Heart left ventricle (tissue), 16 donors: ENCODE data around the gene PET117. TPM values are rescaled to one million over a fixed set of nuclear protein-coding genes. Genes with fewer than 3 reads are reported as not detected.

Experiments
- ATAC-seq, 4 donors: fragments of 200-7000 bp; cut with Tn5 transposase; one replicate each; pipeline ENCODE4 v1.9.1; 2020 to 2022; ENCODE audit warnings: moderate library complexity in 4 of 4, mild to moderate bottlenecking in 3 of 4, moderate number of reproducible peaks in 1 of 4
- DNase-seq, 5 donors: peaks; one replicate each; pipeline ENCODE4 v3.0.0-alpha.2; 2020
- H3K27ac ChIP-seq, 12 donors: fragments of 200-600 bp; sonication (generic) in 4 of 12; one replicate each; pipeline versions ENCODE4 v1.5.0 to v1.8.0; 2016 to 2022; ENCODE audit warnings: mild to moderate bottlenecking in 2 of 12
- H3K27me3 ChIP-seq, 9 donors: fragments of 200-600 bp; sonication (generic) in 2 of 9; one replicate each; pipeline versions ENCODE4 v1.5.1 to v1.8.0; 2016 to 2022; ENCODE audit warnings: mild to moderate bottlenecking in 3 of 9
- H3K36me3 ChIP-seq, 9 donors: fragments of 200-600 bp; sonication (generic) in 2 of 9; one replicate each; pipeline versions ENCODE4 v1.5.0 to v1.8.0; 2018 to 2022; ENCODE audit warnings: mild to moderate bottlenecking in 2 of 9
- H3K4me1 ChIP-seq, 12 donors: fragments of 200-600 bp; sonication (generic) in 4 of 12; one replicate each; pipeline versions ENCODE4 v1.5.0 to v1.8.0; 2016 to 2022; ENCODE audit warnings: mild to moderate bottlenecking in 3 of 12
- H3K4me3 ChIP-seq, 12 donors: fragments of 200-600 bp; sonication (generic) in 4 of 12; one replicate each; pipeline versions ENCODE4 v1.5.0 to v1.8.0; 2017 to 2022; ENCODE audit warnings: mild to moderate bottlenecking in 9 of 12, moderate library complexity in 4 of 12
- H3K9me3 ChIP-seq, 12 donors: fragments of 200-600 bp; sonication (generic) in 4 of 12; one replicate each; pipeline versions ENCODE4 v1.5.0 to v1.8.0; 2016 to 2022; ENCODE audit warnings: mild to moderate bottlenecking in 1 of 12
- POLR2A ChIP-seq, 2 donors: fragments of 450-650 bp; IDR thresholded peaks; one replicate each; pipeline ENCODE4 v1.6.1; 2017; ENCODE audit warnings: antibody characterized with exemption in 2 of 2, mild to moderate bottlenecking in 2 of 2, moderate library complexity in 2 of 2
- WGBS, 4 donors: extraction: QIAGEN DNeasy Blood & Tissue Kit in 2 of 4; methylation state at CpG; one replicate each; pipeline versions ENCODE4 v1.1.5 to v1.1.7; 2013 to 2018; 5-methylcytosine and 5-hydroxymethylcytosine counted together
- intact Hi-C, 10 donors: fragments of 100-400 bp; cut with DNase I; formaldehyde crosslinking; loops; one replicate each; pipeline versions ENCODE4 v1.11.1 to v1.14.2; 2022
- polyA plus RNA-seq, 2 donors: library from polyadenylated mRNA; stranded (reverse); fragments of 200-250 nt; gene quantifications; one replicate each; pipeline ENCODE4 v1.2.3, GENCODE V29; 2013
- total RNA-seq, 9 donors: library from RNA; depleted of rRNA in 2 of 9; stranded (reverse); fragments of >200 nt in 2 of 9; fragmentation: NEBNext Ultra II Directional in 3 of 9; extraction: Animal tissue kit (Norgen Biotek cat#: 25700) in 3 of 9; gene quantifications; one replicate each; pipeline versions ENCODE4 v1.1.0 to v1.2.4, GENCODE V29; 2016 to 2023
- TF ChIP-seq, protein P1 (sequence below), 12 donors: fragments of 200-600 bp; sonication (generic) in 4 of 12; IDR thresholded peaks; one replicate each; pipeline versions ENCODE4 v1.5.0 to v1.8.0; 2018 to 2022; ENCODE audit warnings: antibody characterized with exemption in 12 of 12, mild to moderate bottlenecking in 5 of 12
- donor health status: ischemic (EF 13 %, LVEDD 7.1; RV severe dilation, severe dysfunction).
- donor health status: healthy with polysubstance abuse.
- donor health status: DM: no; HTN: yes; CAD: no.
- donor health status: DM: no; HTN: no; CAD: no.
- donor health status: ischemic (EF 25% LVEDD 6.9; RV normal size, moderate dysfunction).
- donor health status: ischemic (EF 25% LVEDD 5.7; RV mildly dilated, moderate dysfunction).
- donor health status: healthy.
- donor health status: DM: yes; HTN: yes; CAD: no.
- donor health status: ischemic (EF 35%, LVEDD 5.7; RV mildly dilated, moderate dysfunction).
- donor health status: nonischemic (EF 11% LVEDD 7.7; RV severe dilation, severe dysfunction).
- donor health status: DM: yes; HTN: yes; CAD: no.
- donor health status: PGD.
- donor health status: ischemic (EF 29% LVEDD 5.4; RV normal size, mild dysfunction).
- donor health status: nonischemic (EF 23%, LVEDD 6.1; RV moderate dilation, normal function).

The PET117 gene
- total and polyA plus RNA-seq, 11 donors: 8.1 to 15.7 (median 12.6) TPM

DNA sequence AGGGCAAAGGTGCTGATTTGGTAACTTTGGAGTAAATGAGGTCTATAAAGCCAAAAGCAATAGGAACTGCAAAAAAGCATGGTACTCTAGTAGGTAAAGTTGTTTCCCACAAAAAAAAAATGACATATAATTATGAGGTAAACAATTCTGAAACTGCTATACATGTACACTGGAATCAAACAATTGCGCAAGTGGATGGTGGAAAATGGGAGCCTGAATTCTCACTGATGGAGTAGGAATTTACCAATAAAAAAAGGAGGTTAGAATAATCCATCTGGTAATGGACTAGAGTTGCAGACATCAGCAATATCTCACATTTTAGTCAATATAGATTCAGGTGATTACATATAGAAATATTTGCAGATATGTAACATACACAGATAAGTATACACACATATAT lies 5.0 kb upstream of the PET117 start:
- DNase-seq: no peak
- no peak for ATAC-seq
- H3K36me3 ChIP-seq: no peaks in the 10 kb centered on the region
- no peak overlapping the region for H3K4me3 ChIP-seq
- 98 to 100% (median 98%) methylated on average over 1 of the region's 1 CpG for WGBS, 4 donors
- TF ChIP-seq POLR2A (IDR thresholded peaks at IDR 0.05): no peak
- TF ChIP-seq, protein P1, sequence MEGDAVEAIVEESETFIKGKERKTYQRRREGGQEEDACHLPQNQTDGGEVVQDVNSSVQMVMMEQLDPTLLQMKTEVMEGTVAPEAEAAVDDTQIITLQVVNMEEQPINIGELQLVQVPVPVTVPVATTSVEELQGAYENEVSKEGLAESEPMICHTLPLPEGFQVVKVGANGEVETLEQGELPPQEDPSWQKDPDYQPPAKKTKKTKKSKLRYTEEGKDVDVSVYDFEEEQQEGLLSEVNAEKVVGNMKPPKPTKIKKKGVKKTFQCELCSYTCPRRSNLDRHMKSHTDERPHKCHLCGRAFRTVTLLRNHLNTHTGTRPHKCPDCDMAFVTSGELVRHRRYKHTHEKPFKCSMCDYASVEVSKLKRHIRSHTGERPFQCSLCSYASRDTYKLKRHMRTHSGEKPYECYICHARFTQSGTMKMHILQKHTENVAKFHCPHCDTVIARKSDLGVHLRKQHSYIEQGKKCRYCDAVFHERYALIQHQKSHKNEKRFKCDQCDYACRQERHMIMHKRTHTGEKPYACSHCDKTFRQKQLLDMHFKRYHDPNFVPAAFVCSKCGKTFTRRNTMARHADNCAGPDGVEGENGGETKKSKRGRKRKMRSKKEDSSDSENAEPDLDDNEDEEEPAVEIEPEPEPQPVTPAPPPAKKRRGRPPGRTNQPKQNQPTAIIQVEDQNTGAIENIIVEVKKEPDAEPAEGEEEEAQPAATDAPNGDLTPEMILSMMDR (IDR thresholded peaks at IDR 0.05): no peak
- peaks cover 0 to 6% (median 0%) of the 10 kb centered on the region in 12 donors for H3K4me1 ChIP-seq
- no peaks in the 10 kb centered on the region for H3K9me3 ChIP-seq
- no peak overlapping the region for H3K27ac ChIP-seq
- intact Hi-C loops: loop anchor here in 7 of 10 donors (10.0 kb wide), 3 partner anchors 142 to 628 kb away; partner anchors contain the start of gene ZNF133 (in 4 of the 7)
- peaks cover 0 to 4% (median 0%) of the 10 kb centered on the region in 9 donors for H3K27me3 ChIP-seq

DNA sequence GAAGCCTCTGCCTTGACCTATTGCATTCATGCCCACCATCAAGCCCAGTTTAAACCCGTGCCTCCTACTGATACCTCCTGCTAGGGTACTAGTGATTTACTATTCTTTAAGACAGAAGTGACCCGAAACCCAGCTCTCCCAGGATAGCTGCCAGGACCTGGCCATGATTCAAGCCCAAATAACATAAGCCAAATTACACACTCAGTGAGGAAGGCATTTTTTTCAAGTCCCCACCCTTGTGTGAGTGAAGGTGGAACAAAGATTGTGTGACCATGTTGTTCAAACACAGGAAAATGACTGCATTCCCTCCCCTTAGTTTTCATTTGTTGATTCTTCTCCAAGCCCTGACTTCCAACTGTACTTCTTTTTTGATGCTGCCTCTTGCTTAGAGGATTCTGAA lies 3.7 kb upstream of the PET117 start:
- no peak for ATAC-seq
- TF ChIP-seq POLR2A (IDR thresholded peaks at IDR 0.05): no peak
- TF ChIP-seq, protein P1 (IDR thresholded peaks at IDR 0.05): no peak
- intact Hi-C loops: loop anchor here in 7 of 10 donors (10.0 kb wide), 3 partner anchors 141 to 629 kb away; partner anchors contain the start of gene ZNF133 (in 4 of the 7)
- no peak overlapping the region for H3K4me3 ChIP-seq
- peaks cover 0 to 11% (median 7%) of the 10 kb centered on the region in 12 donors for H3K4me1 ChIP-seq
- WGBS, 4 donors: 51 to 63% (median 56%) methylated on average over 2 of the region's 2 CpGs
- H3K9me3 ChIP-seq: no peaks in the 10 kb centered on the region
- no peak overlapping the region for H3K27ac ChIP-seq
- no peaks in the 10 kb centered on the region for H3K36me3 ChIP-seq
- peaks cover 0 to 4% (median 0%) of the 10 kb centered on the region in 9 donors for H3K27me3 ChIP-seq
- DNase-seq: no peak

DNA sequence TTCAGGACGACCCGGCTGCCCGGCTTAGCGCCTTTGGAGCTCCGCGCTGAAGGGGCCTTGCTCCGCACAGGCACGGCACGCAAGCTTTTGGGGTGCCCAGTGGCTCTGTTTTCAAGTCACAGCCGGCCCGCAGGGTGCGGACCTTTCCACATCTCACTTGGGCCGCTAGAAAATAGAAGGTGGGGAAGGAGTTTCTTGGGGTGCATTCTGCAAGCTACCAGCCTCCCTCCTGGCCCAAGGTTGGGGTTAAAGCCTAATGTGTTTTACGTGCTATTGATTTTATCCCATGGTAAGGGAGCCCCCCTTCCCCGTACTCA lies 561 bp downstream of the PET117 start:
- intact Hi-C loops: loop anchor here in 9 of 10 donors (5.0 to 10.0 kb wide), 4 partner anchors 137 to 633 kb away; partner anchors contain the start of gene ZNF133 (in 7 of the 9)
- TF ChIP-seq, protein P1 (IDR thresholded peaks at IDR 0.05): no peak
- no peak for TF ChIP-seq POLR2A (IDR thresholded peaks at IDR 0.05)
- H3K27ac ChIP-seq: peak overlapping the region; percentile 69 to 97 (median 90)

DNA sequence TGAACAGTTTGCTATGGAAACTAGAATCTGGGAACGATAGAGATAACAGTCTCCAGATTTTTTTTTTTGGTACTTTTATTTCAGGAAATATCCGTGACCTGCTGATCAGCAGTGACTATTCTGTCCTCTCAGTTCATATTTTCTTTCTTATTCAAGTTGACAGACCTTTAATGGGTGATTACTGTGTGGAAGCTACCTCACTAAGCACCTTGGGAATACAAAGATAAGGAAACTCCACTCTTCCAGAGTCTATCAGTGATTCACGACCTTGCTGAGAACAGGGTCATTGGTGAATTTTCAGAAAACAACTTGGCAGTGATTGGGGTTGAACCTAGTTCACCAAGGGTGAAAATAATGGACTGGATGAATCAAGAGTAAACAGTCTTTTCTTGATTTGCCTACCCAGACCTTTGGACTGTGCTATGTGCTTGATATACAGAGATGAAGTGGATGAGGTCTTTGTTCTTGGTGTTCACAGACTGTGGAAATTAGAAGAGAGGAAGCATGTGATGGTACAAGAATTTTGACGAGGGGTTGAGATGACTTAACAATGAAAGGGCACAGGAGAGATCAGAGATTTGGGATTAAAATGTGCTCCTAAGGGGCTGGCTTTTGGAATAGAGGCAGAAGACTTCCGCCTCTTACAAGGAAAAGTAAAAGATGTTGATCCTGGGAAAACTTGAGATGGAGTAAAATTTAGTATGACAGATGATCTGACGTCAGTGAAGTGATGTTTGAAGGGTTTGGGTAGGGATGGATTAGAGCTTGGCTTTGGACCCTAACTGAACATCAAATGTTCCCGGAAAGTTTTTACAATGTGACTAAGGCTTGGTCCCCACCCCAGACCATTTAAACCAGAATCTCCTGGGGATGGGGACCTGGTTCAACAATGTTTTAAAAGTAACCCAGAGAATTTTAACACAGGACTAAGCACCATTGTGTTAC lies 1.2 kb downstream of the PET117 start:
- TF ChIP-seq, protein P1 (IDR thresholded peaks at IDR 0.05): no peak
- TF ChIP-seq POLR2A (IDR thresholded peaks at IDR 0.05): no peak
- peak overlapping the region in 6 of 12 donors; percentile 85 to 97 (median 92) for H3K27ac ChIP-seq
- WGBS, 4 donors: 34 to 36% (median 35%) methylated on average over 7 of the region's 7 CpGs

More for the DNA sequence above, 561 bp downstream of the PET117 start:
- 0 to 1% (median 0%) methylated on average over 4 to 15 of the region's 15 CpGs for WGBS, 4 donors
- peak in 1 of 4 donors; percentile 59 for ATAC-seq
- Histone ChIP-seq H3K9me3 (no peaks in the 10 kb centered on the region), H3K4me1 (peaks cover 0 to 24% (median 17%) of the 10 kb centered on the region in 12 donors), H3K36me3 (peaks cover 0 to 13% (median 11%) of the 10 kb centered on the region in 9 donors), H3K27me3 (no peaks in the 10 kb centered on the region), H3K4me3 (peak overlapping the region; percentile 55 to 100 (median 92))
- DNase-seq: no peak

More for the DNA sequence above, 1.2 kb downstream of the PET117 start:
- Histone ChIP-seq H3K4me1 (peaks cover 0 to 24% (median 17%) of the 10 kb centered on the region in 12 donors), H3K27me3 (no peaks in the 10 kb centered on the region), H3K9me3 (no peaks in the 10 kb centered on the region), H3K4me3 (peak overlapping the region; percentile 55 to 100 (median 92)), H3K36me3 (peaks cover 0 to 19% (median 14%) of the 10 kb centered on the region in 9 donors)
- intact Hi-C loops: loop anchor here in 9 of 10 donors (5.0 to 10.0 kb wide), 4 partner anchors 136 to 634 kb away; partner anchors contain the start of gene ZNF133 (in 7 of the 9)
- ATAC-seq (no peak), DNase-seq (no peak)
